Epidermal melanocyte (primary cell): ENCODE data around the gene PRRT1.
"Not testable (repeated sequence)": the region's sequence is repeated elsewhere in the genome, so short reads cannot be mapped to it uniquely, and the experiment has no call there.

ENCODE experiments used
- DNase-seq: peaks from one replicate; pipeline ENCODE4 v3.0.0; 2011; ENCODE audit warnings: low spot score; ENCODE audit not compliant: insufficient read length

PRRT1 gene

DNA sequence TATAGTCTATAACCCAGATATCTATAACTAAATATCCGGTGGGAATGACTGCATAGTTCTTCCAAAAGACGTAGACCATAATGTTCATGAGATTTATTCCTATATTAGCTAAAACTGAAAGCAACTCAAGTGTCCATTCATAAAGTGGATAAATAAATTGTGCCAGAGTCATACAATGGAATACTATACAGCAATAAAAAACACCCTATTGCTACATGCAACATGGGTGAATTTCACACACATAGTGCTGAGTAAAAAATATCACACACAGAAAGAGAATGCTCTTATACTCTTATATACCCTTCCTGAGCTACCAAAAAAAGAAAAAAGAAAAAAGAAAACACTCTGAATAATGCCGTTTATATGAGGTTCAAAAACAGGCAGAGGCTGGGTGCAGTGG is 49.5 kb downstream of the PRRT1 start:
- no peak for DNase-seq

DNA sequence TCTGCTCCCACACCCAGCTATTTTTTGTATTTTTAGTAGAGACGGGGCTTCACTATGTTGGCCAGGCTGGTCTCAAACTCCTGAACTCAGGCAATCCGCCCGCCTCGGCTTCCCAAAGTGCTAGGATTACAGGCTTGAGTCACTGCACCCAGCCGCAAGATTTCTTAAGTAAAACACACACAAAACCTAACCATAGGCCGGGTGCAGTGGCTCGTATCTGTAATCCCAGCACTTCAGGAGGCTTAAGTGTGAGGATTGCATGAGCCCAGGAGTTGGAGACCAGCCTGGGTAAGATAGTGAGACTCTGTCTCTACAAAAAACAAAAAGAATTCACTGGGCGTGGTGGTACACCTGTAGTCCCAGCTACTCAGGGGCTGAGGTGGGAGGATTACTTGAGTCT is 51.5 kb downstream of the PRRT1 start:
- DNase-seq, result not testable (repeated sequence)
